ENCODE results near the gene TSPAN15. TPM values are rescaled to one million over a fixed set of nuclear protein-coding genes. Genes with fewer than 3 reads are reported as not detected.

Gene TSPAN15
- total and polyA plus RNA-seq, 4 donors: 44.3 to 68.4 (median 55.0) TPM

GRCh38 chr10:69469976-69470375 is 18.7 kb downstream of the TSPAN15 start:
- no peak overlapping the region for H3K9ac ChIP-seq (ENCODE audit: insufficient read depth in 1 of 2, low read length in 2 of 2)
- no peak for DNase-seq
- no peaks in the 10 kb centered on the region for H3K9me3 ChIP-seq (ENCODE audit: control insufficient read depth in 4 of 4, insufficient read depth in 3 of 4, low read length in 3 of 4)
- H3K4me1 ChIP-seq (ENCODE audit: control insufficient read depth in 5 of 5, insufficient read depth in 5 of 5, low read length in 5 of 5): peaks cover 0 to 47% (median 8%) of the 10 kb centered on the region in 5 donors
- no peaks in the 10 kb centered on the region for H3K36me3 ChIP-seq (ENCODE audit: control insufficient read depth in 4 of 4, insufficient read depth in 4 of 4, low read length in 4 of 4)
- no peak overlapping the region for H3K4me3 ChIP-seq
- no peak for ATAC-seq (ENCODE audit: insufficient read depth, low FRiP score)
- no peaks in the 10 kb centered on the region for H3K27me3 ChIP-seq (ENCODE audit: control insufficient read depth in 3 of 3, insufficient read depth in 3 of 3, low read length in 2 of 3)
- WGBS, 2 donors: 28 to 82% methylated on average over 1 of the region's 1 CpG
- TF ChIP-seq CTCF (IDR thresholded peaks at IDR 0.05; ENCODE audit: control extremely low read depth, extremely low read depth): no peak
- no peak overlapping the region for H3K27ac ChIP-seq (ENCODE audit: low read depth in 1 of 2, low read length in 1 of 2)

DNA sequence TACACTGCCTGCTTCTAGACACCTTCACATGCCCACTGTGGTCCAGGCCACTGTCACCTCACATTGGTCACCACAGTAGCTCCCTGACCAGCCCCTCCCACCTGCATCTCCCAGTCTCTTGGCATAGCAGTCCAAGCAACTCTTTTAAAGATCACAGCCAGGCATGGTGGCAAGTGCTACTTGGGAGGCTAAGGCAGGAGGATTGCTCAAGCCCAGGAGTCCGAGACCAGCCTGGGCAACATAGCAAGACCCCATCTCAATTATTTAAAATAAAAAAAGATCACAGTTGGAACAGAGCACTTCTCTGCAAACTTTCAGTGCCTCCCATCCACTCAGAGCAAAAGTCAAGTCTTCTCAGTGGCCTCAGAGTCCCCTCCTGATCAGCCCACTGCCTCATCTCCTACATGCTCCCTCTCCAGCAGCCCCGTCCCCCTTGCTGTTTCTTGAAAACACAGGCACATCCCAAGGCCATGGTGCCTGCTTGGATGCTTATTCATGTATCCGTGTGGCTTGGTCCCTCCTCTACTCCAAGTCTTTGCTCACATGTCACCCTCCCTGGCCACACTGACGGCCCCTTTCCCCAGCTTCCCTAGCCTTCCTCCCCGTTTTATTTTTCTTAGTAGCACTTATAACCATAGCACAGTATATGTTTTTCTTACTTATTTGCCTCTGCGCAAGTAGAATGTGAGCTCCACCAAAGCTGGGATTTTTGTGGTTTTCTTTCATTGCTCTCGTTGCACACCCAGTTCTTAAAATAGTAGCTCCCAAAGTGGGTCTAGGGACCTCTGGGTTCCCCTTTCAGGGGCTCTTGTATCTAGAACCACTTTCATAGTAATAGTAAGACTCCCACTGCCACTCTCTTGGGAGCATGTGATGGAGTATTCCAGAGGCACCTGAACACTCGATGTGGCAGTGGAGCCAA is 19.5 kb downstream of the TSPAN15 start:
- Histone ChIP-seq H3K9me3 (ENCODE audit: control insufficient read depth in 4 of 4, insufficient read depth in 3 of 4, low read length in 3 of 4) (no peaks in the 10 kb centered on the region), H3K4me3 (no peak overlapping the region), H3K9ac (ENCODE audit: insufficient read depth in 1 of 2, low read length in 2 of 2) (no peak overlapping the region), H3K4me1 (ENCODE audit: control insufficient read depth in 5 of 5, insufficient read depth in 5 of 5, low read length in 5 of 5) (peaks cover 0 to 42% (median 8%) of the 10 kb centered on the region in 5 donors), H3K27ac (ENCODE audit: low read depth in 1 of 2, low read length in 1 of 2) (peak overlapping the region in 1 of 2 donors; percentile 23), H3K36me3 (ENCODE audit: control insufficient read depth in 4 of 4, insufficient read depth in 4 of 4, low read length in 4 of 4) (no peaks in the 10 kb centered on the region), H3K27me3 (ENCODE audit: control insufficient read depth in 3 of 3, insufficient read depth in 3 of 3, low read length in 2 of 3) (no peaks in the 10 kb centered on the region)
- ATAC-seq (ENCODE audit: insufficient read depth, low FRiP score) (no peak), DNase-seq (no peak)
- WGBS, 2 donors: 76 to 80% methylated on average over 8 of the region's 8 CpGs
- TF ChIP-seq CTCF (IDR thresholded peaks at IDR 0.05; ENCODE audit: control extremely low read depth, extremely low read depth): no peak

DNA sequence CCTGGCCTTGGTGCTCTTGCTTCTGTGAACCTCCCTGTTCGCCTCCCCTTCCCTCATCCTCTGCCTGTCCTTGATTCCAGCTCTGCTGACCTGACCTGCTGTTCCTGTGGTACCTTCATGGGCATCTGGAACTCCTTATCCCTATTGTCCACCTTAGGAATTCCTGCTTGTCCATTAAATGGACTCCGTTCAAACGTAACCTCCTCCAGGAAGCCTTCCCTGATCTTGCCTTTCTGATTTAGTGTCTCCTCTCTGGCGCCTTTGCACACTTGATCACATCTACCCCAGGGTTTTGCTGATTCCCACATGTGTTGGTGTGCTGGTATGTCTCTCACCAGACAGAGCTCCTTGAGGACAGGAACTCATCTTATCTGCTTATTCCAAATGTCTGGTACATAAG is 20.9 kb downstream of the TSPAN15 start:
- H3K4me1 ChIP-seq (ENCODE audit: control insufficient read depth in 5 of 5, insufficient read depth in 5 of 5, low read length in 5 of 5): peaks cover 0 to 39% (median 8%) of the 10 kb centered on the region in 5 donors
- ATAC-seq (ENCODE audit: insufficient read depth, low FRiP score) (no peak), DNase-seq (no peak)
- no peaks in the 10 kb centered on the region for H3K36me3 ChIP-seq (ENCODE audit: control insufficient read depth in 4 of 4, insufficient read depth in 4 of 4, low read length in 4 of 4)
- H3K27me3 ChIP-seq (ENCODE audit: control insufficient read depth in 3 of 3, insufficient read depth in 3 of 3, low read length in 2 of 3): no peaks in the 10 kb centered on the region
- H3K27ac ChIP-seq (ENCODE audit: low read depth in 1 of 2, low read length in 1 of 2): no peak overlapping the region
- no peaks in the 10 kb centered on the region for H3K9me3 ChIP-seq (ENCODE audit: control insufficient read depth in 4 of 4, insufficient read depth in 3 of 4, low read length in 3 of 4)
- no peak overlapping the region for H3K9ac ChIP-seq (ENCODE audit: insufficient read depth in 1 of 2, low read length in 2 of 2)
- no peak for TF ChIP-seq CTCF (IDR thresholded peaks at IDR 0.05; ENCODE audit: control extremely low read depth, extremely low read depth)
- 85 to 86% methylated on average over 4 of the region's 4 CpGs for WGBS, 2 donors
- H3K4me3 ChIP-seq: no peak overlapping the region
